ENCODE data around the gene SORBS2. TPM values are rescaled to one million over a fixed set of nuclear protein-coding genes. Genes with fewer than 3 reads are reported as not detected.

Gene SORBS2
- total RNA-seq, 4 donors from 2014 or later, result 640 to 1,569 (median 1,016) TPM

DNA sequence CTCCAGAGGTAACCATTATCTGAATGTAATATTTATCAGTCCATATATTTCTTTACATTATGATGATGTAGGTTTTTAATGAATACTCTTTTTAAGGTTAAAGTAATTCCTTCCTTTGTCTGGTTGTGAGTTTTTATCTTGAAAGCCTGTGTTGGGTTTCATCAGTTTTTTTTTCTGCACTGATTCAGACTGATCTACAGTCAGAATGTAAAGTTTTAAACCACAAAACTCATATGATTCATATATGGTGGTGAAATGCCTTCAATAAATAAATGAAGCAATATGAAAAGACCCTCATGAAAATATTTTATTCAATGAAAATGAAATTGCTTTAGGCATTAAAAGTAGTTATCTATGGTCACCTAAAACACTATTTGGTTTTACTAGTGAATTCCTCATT lies 47.1 kb downstream of the SORBS2 start:
- Histone ChIP-seq H3K27me3 (no peaks in the 10 kb centered on the region), H3K4me1 (peaks cover 0 to 7% (median 0%) of the 10 kb centered on the region in 3 donors), H3K36me3 (no peaks in the 10 kb centered on the region), H3K9me3 (no peaks in the 10 kb centered on the region), H3K27ac (no peak overlapping the region), H3K4me3 (no peak overlapping the region)
- TF ChIP-seq POLR2AphosphoS5 (IDR thresholded peaks at IDR 0.05), result no peak
- no peak for TF ChIP-seq EP300 (IDR thresholded peaks at IDR 0.05)
- no peak for TF ChIP-seq POLR2A (IDR thresholded peaks at IDR 0.05)
- TF ChIP-seq, protein P1, sequence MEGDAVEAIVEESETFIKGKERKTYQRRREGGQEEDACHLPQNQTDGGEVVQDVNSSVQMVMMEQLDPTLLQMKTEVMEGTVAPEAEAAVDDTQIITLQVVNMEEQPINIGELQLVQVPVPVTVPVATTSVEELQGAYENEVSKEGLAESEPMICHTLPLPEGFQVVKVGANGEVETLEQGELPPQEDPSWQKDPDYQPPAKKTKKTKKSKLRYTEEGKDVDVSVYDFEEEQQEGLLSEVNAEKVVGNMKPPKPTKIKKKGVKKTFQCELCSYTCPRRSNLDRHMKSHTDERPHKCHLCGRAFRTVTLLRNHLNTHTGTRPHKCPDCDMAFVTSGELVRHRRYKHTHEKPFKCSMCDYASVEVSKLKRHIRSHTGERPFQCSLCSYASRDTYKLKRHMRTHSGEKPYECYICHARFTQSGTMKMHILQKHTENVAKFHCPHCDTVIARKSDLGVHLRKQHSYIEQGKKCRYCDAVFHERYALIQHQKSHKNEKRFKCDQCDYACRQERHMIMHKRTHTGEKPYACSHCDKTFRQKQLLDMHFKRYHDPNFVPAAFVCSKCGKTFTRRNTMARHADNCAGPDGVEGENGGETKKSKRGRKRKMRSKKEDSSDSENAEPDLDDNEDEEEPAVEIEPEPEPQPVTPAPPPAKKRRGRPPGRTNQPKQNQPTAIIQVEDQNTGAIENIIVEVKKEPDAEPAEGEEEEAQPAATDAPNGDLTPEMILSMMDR (IDR thresholded peaks at IDR 0.05), result no peak
- ATAC-seq, result no peak

DNA sequence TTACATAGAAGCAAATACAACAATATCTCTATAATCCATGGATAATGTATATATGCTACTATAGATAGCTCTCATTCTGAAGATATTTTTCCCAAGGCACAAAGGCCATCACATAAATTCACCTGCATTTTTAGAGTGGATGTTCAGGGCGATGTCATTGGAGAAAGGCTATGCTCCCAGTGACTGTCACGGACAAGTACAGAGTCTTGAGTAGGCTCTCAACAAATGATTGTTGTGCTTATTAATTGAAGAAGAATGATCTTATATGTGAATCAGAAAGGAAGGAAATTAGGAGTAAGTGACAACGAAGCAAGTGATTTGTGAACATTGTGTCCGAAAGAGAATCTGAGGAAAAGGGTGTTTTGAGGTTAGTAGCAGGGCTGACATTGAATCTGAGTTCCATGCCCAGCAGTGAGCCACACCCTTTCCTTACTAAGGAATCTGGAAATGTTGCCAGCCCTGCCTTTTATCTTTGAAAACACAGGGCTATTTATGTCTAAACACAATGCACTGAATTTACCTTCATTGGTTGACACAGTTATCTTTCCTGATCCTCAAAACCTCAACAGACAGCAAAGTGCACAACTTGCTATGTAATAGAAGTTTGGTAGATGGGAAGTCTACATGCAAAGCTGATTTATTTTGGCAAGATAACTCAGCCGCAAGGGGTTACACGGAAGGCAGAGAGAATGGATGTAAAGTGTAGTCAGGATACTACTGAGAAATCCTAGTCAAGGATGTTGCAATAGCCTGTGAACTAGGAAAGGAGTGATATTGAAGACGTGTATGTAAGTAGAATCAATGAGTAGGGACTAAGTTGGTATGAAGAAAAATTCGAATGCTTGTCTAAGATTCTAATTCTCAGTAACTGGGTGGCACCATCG lies 50.4 kb downstream of the SORBS2 start:
- no peak for ATAC-seq
- H3K4me1 ChIP-seq, result peaks cover 0 to 7% (median 0%) of the 10 kb centered on the region in 3 donors
- H3K27me3 ChIP-seq, result no peaks in the 10 kb centered on the region
- TF ChIP-seq EP300 (IDR thresholded peaks at IDR 0.05) (no peak), POLR2AphosphoS5 (IDR thresholded peaks at IDR 0.05) (no peak), POLR2A (IDR thresholded peaks at IDR 0.05) (no peak)
- TF ChIP-seq, protein P1 (IDR thresholded peaks at IDR 0.05), result no peak
- peak overlapping the region in 3 of 4 donors; percentile 8 to 45 (median 29) for H3K27ac ChIP-seq
- no peak overlapping the region for H3K4me3 ChIP-seq
- no peaks in the 10 kb centered on the region for H3K36me3 ChIP-seq
- no peaks in the 10 kb centered on the region for H3K9me3 ChIP-seq
- 72 to 76% methylated on average over 9 of the region's 9 CpGs for WGBS, 2 donors (ENCODE audit: low coverage in 1 of 2)

DNA sequence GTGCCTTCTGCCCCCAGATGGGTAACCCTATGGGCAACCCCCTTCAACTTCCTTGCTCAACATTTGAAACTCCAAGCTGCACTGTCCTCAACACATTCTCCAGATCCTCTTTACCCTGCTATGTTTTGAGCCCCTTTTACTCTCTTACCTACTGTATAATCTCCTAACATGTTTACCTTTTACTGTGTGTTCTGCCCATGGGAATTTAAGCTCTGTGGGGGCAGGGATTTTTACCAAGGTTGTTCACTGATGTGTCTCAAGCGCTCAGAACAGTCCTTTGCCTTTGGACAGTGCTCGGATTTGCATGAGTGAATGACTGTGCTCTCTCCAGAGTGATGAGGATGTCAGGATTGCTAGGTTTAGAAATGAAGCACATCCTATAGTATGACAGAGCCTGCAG lies 53.2 kb downstream of the SORBS2 start:
- ATAC-seq, result no peak
- H3K9me3 ChIP-seq, result no peaks in the 10 kb centered on the region
- TF ChIP-seq EP300 (IDR thresholded peaks at IDR 0.05) (no peak), POLR2A (IDR thresholded peaks at IDR 0.05) (no peak), POLR2AphosphoS5 (IDR thresholded peaks at IDR 0.05) (no peak)
- TF ChIP-seq, protein P1 (IDR thresholded peaks at IDR 0.05), result no peak
- H3K27me3 ChIP-seq, result no peaks in the 10 kb centered on the region
- WGBS, 2 donors (ENCODE audit: low coverage in 1 of 2), result 70 to 71% methylated on average over 2 of the region's 2 CpGs
- H3K36me3 ChIP-seq, result no peaks in the 10 kb centered on the region
- peaks cover 0 to 18% (median 0%) of the 10 kb centered on the region in 3 donors for H3K4me1 ChIP-seq
- H3K4me3 ChIP-seq, result no peak overlapping the region
- H3K27ac ChIP-seq, result no peak overlapping the region

DNA sequence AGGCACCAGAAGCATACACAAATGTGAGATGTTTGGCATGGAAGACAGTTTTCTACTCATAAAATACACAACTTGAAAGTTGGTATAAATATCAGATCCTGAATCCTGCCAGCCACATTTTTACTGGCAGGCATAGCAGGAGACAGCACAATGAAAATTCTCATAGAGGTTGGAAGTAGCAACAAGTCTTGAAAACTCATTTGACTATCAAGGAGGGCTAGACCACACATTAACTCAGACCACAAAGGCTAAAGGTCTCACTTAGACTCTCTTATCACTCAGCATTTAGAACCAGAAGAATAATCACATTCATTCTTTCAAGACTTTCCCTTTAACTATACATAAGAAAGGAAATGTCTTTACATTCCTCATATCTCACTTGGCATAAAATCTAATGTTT lies 56.5 kb downstream of the SORBS2 start:
- ATAC-seq, result no peak
- TF ChIP-seq POLR2AphosphoS5 (IDR thresholded peaks at IDR 0.05) (no peak), POLR2A (IDR thresholded peaks at IDR 0.05) (no peak), EP300 (IDR thresholded peaks at IDR 0.05) (no peak)
- TF ChIP-seq, protein P1 (IDR thresholded peaks at IDR 0.05), result no peak
- Histone ChIP-seq H3K27me3 (no peaks in the 10 kb centered on the region), H3K36me3 (no peaks in the 10 kb centered on the region), H3K27ac (no peak overlapping the region), H3K4me3 (no peak overlapping the region), H3K4me1 (peaks cover 0 to 11% (median 0%) of the 10 kb centered on the region in 3 donors), H3K9me3 (no peaks in the 10 kb centered on the region)

DNA sequence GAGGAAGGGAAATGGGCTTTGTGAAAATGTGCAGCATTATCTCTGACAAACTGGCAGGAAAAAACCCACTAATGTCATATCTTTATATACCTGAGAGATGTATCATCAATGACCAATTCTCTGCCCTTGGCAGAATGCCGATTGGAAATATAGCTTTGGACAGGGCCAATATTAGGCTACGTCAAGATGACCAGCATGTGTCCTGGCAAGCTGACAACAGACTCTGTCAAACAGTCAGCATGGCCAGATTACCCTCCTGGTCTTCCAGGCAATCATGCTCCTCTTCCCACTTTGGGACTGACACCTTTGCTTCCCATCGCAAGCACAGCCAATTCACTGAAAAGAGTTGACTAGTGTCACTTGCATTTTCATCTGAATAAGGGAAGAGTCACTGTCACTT lies 57.0 kb downstream of the SORBS2 start:
- Histone ChIP-seq H3K4me3 (no peak overlapping the region), H3K27me3 (no peaks in the 10 kb centered on the region), H3K9me3 (no peaks in the 10 kb centered on the region), H3K36me3 (no peaks in the 10 kb centered on the region), H3K27ac (no peak overlapping the region), H3K4me1 (peaks cover 0 to 14% (median 0%) of the 10 kb centered on the region in 3 donors)
- WGBS, 2 donors (ENCODE audit: low coverage in 1 of 2), result 59 to 61% methylated on average over 3 of the region's 3 CpGs
- no peak for ATAC-seq
- no peak for TF ChIP-seq POLR2A (IDR thresholded peaks at IDR 0.05)
- TF ChIP-seq EP300 (IDR thresholded peaks at IDR 0.05), result no peak
- no peak for TF ChIP-seq POLR2AphosphoS5 (IDR thresholded peaks at IDR 0.05)
- TF ChIP-seq, protein P1 (IDR thresholded peaks at IDR 0.05), result no peak

Measured in gastroesophageal sphincter (tissue), 4 donors.